CD4-positive, alpha-beta T cell treated with Interleukin-6 for 4 hours (primary cell): ENCODE data around the gene AOAH.

ENCODE experiments used
- DNase-seq: peaks from one replicate; pipeline ENCODE4 v3.0.0-alpha.2; 2020; ENCODE audit warnings: mixed read lengths

The AOAH gene

DNA sequence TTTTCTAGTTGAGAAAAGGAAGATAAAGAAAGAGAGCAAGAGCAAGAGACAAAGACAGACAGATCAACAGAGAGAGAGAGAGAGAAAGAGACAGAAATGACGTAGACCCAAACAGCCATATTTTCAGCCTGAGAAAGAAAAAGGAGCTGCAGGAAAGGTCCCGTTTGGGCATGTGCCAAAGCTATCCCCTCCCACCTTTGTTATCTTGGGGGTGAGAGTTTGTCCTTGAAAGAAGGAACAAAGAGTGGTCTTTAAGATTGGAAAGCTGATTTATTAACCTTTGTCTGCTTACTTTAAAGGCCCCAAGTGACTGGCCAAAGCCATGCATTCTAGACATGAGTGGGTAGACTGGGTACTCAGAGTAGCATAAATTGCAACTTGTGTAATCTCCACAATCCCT, 98.2 kb downstream of the AOAH start:
- DNase-seq = no peak

DNA sequence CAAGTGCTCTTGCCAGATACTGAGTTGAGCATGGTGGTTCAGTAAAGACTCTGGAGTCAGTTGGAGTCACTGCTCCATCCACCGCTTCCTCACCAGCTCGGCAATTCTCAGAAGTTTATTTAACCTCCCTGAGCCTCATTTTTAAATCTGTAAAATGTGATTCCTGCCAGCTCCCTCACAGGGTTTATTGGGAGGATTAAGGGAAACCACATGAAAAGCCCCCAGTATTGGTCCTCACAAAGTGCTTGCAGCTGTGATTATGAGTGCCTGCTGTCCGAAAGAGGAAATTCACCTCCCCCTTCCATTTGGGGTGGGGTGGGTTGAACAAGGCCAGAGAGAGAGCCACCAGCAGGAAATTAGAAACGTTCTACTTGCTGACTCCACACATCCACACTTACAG, 99.0 kb downstream of the AOAH start:
- DNase-seq = no peak

DNA sequence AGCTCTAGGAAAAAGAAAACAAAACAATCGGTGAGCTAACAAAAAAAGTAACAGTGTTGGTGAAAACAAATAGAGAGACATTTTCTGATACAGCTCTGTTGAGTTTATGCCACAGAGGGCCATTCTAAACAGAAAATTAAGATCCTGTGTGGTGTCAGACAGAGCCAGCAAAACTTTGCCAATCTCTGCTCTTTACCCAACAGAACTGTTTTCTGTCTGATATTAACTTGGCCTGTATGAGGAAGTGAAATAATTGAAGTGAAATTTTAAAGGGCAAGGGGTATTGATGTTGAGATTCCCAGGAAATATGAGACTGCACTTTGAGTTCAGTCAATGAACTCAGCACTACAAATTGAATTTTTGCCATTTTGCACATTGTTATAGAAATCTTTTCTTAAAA, 101.0 kb downstream of the AOAH start:
- no peak for DNase-seq

DNA sequence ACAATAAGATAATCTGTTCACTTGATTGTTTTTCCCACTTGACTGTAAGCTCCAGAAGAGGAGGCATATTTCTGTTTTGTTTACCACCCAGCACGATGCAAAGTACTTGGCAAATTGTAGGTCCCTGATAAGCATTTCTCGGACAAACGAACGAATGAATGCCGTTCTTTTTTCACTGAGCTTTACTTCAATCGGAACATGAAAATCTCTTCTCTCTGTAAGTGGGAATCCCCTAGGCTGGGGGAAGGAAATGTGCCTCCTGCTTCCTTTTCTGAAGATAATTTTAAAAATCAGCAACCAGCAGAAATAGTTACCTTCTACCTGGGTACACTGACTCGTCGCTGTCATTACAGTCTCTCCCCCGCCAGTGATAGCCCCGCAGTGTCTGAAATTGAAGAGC, 102.9 kb downstream of the AOAH start:
- DNase-seq = no peak

DNA sequence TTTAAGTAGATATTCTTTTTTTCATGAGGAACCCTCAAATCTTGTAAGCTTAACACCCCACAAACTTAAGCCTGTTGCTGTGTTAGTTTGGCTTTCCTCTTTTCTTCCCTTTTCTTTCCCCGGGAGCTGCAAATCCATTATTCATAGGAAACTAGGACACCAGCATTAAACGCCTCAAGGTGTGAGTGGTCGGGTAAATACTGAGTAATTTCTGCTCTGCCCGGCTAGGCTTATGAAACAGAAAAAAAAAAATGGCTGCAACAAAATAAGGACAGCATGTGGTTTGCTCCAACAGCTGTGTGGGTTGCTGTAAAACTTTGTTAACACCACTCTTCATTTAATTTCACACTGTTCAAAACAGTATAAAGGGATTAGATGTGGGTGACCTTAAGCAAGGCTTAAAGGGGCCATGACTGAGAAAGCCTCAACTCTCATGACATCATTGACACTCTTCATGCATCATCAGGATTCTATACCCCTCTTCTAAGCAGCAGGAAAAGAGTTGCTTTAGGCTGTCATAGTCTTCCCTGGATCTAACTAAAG, 104.1 kb downstream of the AOAH start:
- DNase-seq = no peak

DNA sequence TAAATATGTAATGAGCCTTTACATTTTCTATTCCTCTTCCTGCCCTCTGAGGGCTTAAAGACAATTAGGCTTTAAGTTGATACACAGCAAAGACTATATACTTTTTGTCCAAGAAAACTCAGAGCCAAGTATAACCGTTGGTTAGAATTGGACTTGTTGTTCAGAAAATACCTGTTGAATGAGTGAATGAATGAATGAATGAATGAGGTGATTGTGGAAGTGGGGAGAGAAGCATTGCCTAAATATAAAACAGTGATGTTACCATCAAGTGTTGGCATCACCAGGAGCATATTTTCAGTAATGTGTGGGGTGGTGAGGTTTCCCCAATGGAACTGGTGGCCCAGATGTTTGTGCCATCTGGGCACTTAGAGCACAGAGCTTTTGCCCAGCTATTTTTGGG, 106.9 kb downstream of the AOAH start:
- no peak for DNase-seq

DNA sequence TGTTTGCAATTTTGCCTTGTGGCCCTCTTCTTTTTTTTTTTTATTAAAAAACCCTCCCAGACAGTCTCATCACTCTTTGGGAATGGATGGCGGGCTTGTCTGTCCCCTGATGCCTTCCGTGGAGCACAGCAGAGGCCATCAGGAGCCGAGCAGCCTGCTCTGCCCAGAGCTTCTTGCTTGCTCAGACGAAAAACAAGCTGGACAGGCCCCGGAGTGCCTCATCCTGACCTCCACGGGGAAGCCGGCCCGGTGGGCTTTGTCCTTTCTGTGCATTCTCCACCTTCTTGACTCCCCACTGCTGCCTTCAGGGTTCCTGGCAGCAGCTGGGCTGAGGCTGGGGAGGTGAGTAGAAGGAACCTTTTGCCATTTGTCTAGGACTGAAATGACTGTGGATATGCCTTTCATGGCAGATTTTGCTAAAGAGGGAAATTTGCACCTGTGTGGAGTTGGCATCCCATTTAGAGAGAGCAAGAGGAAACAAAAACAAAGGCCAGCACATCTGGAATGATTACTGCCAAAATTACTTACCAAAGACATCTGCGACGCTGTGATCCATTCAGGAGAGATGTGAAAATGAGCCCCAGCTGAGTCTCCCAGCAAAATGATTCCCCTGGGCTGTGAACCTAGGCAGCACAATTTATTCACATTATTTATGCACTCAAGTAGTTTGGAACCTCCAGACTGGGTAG, 108.3 kb downstream of the AOAH start:
- DNase-seq = no peak

DNA sequence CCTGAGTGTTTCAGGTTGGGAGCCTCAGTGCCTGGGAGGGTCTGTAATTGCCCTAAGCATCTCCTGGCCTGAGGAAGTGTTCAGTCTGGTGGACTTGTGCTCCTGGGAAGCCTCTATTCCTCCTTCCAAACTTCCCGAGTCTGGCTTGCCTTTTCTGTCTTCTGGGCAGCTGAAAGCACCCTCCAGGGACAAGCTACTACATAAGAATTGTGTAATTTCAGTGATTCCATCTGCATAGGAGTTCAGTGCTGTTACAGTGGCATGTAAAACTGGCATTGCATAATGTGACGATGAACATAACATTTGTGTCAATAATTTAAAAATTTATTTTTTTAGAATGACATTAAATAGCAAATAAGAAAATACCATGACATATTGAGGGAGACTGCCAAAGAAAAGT, 109.3 kb downstream of the AOAH start:
- no peak for DNase-seq

DNA sequence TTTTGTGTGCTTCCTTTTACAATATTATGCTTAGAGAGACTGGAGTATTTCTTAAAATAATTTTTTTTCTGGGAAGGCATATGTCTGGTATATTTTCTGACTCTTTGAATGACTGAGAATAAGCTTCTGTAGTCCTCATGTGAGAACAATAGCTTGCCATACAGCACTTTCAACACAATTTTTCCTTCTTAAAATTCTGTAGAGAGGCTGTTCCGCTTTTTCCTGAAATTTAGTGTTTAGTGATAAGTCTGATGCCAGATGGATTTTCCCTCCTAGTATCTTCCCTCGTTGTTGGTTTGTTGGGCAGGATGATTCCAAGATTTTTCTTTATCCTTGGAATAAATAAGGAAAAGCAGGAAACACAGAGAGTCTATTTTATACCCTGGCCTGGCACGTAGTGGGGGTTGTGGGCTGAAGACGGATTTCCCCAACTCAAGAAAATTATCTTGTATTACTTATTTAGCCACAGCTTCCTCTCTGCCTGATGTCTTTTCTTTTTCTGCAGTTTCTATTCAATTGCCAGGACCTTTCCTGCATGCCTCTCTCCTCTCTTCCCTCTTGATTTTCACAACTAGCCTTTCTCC, 111.2 kb downstream of the AOAH start:
- DNase-seq = no peak

DNA sequence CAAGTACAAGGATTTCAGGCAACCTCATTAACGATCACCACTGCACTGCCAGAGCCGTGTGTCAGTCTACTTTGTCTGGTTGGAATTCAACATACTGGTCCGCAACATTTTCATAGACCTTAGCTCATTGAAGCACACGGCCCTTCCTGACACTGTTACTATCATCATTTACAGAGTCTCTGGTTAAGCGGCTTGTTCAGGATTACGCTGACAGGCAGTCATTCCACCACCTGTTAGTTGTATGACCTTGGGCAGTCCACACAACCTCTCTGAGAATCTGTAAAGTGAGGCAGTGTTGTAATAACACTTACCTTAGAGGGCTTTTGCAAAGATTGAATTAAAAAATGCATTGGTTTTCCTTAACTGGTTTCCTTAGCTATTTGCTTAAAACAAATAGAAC, 112.6 kb downstream of the AOAH start:
- DNase-seq = no peak

DNA sequence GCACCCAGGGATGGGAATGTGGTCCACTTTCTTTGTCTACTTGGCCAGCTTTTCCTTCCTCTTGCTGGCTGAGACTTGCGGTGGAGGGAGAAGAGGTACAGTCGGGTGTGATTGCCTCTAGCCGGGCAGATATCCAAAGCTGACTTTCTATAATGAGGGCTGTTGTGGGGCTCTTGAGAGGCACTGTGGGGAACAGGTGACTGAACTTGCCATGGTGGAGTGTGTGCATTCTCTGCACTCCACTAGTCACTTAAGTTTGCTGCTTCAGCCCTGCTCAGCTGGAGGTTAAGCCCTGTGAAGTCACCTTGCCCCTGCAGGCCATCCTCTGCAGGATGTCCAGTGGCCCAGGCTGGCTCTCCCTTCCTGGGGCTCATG, 116.6 kb downstream of the AOAH start:
- no peak for DNase-seq

DNA sequence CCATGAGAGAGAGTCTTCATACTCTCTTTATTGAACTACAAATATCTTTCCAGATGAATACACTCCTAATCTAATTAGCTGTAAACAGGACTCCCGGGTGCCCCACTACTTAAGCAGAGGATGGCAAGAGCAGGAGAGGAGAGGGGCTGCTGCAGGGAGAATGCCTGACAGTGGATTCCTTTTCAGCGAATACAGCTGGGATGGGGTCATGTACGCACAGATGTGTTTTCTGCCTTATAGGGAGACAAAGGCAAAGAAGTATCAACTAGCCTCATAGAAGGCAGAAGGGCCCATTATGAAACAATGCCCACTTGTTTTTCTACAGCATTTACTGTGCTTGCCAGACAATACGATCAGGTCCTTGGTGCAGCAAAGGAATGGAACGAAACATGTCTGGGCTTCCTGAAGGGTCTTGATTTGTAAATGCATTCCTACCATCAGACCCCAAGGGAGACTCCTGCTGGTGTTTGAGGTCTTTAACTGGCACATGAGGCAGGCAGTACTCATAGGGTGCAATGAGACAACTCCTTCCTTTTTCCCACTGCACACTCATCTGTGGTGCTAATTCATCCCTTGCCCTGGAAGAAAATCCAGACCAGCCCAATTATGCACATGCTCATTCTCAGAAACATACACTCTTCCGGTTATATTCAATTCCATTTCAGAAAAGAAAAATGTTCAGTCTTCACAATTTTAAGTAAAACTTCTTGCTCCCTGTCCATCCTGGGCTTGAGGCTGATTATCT, 117.1 kb downstream of the AOAH start:
- DNase-seq = no peak

DNA sequence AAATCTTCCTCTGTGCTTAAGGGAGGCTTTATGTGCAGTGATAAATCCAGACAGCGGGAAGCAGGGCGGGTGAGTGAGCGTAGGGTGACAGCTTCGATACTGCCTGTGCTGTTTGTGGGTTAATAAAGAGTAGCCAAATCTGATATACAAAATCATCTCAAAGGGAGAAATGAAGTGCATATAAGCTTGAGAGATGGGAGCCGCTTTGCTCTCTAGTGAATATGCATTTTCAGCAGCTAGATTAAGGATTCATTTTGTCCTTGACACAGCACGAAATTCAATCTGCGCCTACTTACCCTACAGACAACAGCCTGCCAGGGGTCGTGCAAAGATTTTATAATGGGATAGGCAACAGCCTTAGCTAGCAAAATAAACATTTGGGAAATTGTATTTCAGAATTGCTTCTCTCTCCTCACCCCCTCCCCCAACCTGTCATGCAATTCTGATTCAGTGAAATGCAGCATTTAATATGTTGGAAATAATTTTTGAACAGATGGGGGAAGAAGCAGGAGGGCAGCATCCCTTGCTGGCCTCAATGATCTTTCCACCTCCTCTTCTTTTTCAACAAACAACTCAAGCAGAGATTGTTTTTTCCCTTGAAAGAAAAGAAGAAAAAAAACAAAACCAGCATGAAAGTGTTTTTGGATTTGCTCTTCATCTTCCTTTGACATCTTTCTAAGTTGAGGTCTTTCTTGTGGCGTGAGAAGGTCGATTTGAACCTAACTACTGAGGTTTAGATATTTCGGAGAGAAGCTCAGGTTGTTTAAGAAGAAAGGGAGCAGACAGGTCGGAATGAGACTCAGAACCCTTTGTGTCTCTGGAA, 117.9 kb downstream of the AOAH start:
- no peak for DNase-seq

DNA sequence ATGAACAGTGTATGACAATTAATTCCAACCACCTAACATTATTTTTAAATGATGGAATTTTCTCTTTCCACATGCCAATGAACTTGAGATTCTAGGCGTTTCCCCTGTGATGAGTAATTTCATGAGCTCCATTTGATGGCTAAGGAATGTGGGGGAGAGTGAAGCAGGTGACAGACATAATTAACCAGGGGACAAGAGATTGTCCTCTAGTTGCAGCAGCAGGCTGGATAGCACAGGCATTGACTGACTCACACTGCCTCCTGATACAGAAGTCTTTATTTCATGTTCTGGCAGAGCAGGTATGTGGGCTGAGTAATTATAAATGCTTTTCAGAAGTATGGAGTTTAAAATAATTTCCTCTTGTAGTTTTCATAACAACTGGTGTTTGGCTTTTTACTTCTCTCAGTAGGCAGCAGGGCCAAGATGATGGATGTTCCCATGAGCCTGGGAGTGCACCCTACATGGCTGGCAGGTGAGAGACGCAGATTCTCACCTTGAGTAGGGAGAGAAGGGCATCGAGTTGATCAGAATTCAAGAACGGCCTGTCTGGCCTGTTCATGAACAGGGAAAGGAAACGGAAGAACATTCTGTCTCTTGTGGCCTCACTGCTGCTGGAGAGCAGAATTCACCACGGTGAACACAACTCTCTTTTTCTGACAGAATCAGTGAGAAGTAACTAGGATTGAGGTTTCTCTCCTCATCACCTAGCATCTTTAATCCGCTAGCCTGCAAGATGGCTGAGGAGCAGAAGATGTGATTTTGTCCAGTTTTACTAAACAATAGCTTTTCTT, 118.8 kb downstream of the AOAH start:
- DNase-seq = no peak

DNA sequence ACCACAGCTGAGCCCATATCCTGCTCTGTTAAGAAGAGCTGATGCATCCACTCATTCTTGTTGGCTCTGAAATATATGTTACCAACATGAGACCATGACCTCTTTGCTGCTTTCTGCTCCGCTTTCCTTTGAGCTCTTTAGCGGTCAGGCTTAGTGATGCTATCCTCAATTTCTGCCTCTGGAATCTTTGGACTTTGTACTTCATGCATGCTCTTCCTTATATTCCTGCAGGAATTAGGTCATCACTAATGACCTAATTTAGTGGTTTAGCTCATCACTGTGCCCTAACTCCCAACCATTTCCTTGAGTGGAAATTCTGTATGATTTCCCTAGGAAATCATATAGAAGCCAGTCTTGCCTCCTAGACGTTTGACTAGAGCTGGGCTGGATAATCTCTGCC, 119.5 kb downstream of the AOAH start:
- DNase-seq = no peak

DNA sequence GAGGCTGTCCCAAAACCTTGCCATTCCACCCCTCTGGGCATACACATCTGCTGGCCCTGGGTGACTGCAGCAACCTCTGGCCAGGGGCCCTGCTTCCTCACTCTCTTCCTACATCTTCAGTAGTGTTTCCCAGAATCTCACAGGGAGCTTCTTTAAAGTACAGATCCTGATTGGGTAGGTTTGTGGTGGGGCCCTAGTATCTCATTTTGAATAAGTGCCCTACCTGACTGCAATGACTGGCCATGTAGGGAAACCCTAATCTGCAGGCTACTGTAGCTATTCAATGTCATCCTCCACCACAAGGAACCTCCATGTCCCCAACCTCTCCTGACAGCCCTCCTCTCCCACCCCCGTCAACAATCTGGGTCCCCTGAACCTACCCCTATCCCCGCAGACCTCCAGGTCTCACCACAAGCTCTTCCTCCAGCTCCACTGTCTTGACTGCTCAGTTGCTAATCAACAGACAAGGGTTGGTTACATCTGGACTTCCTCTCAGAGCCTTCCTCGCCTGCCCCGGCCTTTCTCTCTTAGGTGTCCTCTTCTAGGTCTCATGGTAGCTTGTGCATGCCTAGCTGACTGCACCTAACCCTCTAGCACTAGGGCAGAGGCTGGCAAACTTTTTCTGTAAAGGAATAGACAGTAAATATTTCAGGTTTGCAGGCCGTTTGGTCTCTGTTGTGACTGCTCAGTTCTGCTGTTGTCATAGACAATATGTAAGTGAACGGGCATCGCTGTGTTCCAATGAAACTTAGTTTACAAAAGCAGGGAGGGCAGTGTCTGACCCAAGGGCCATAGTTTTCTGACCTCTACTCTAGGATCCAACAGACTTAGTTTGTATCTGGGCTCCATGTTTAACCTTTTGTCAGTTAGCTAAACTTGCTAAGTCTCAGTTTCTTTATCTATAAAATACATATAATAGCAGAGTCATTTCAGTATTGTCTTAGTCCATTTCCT, 121.1 kb downstream of the AOAH start:
- no peak for DNase-seq

DNA sequence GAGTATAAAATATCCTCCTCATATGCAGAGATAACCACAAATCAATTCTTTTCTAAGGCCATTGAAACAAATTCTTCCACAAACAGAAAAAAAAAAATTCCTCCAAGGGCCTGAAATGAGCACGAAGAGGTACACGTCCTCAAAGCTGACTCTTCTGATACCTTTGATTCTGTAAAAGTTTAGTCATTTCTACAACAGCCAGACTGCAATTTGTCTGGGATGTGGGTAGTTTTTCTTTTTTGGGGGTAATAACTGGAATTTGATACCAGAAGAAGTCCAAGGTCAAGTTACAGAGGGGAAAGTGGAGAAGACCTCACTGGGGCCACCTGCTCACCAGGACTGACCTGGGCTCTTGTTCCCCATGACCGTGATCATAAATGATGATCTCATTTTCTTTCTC, 121.8 kb downstream of the AOAH start:
- DNase-seq = no peak

DNA sequence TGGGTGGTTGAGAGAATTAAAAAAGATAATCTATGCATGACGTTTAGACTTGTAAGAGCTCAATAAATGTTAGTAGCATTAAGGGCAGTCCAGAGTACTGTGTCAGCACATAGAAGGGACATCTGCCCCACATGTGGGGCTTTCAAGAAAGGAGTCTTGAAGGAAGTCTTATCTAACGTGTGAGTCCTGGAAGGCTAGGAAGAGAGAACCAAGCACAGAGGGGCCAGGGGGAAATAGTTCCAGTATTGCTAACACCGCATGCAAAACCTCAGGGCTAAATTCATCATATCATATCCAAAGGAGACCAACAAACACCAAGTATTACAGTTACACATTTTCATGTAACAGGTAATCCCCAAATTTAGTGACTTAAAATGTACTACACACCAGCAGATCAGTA, 122.7 kb downstream of the AOAH start:
- DNase-seq = no peak

DNA sequence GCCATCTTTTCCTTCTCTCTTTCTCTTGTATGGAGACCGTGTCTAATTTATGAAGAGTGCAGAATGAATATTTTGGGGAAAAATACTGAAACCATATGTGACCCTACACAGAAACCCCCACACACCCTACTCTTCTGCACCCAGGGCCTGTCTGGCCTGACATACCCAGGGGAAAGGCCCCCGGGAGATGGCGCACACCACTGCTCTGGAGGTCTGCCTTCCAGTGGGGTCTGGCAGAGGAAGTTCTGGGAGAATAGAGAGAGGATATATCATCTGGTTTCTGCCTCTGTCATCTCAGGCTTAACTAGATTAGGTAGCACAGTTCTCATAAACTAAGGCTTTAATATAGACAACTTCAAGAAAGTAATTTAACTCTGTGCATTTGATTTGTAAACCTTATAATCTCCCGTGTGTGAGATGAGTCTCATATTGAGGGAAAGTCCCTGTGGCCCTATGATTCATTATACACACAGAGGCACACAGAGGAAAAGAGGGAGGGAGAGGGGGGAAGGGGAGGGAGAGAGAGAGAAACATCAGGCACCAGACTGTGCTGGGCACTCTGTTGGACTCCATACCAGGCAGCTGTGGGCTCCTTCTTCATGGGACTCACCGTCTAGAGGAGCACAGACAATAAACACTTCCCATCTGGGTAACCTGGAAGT, 123.3 kb downstream of the AOAH start:
- no peak for DNase-seq

DNA sequence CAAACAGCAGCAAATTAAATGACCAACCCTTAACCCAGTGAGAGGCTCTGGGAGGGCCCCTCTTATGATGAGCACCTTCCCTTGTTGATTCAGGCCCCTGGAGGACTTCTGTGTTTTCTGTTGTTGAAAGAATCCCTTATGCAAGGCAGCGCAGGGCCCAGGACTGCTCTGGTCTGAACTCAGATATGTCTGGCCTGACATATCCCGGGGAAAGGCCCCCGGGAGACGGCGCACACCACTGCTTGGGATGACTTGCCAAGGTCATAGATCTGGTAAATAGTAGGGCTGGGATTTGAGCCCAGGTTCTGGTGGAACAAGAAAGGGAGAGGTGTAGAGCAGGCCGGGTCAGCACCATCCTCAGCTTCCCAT, 124.0 kb downstream of the AOAH start:
- DNase-seq = no peak
